Ovary (tissue), 3 donors: ENCODE results near the gene EDIL3.

ENCODE experiments used
- EP300 ChIP-seq: sonication (generic); formaldehyde crosslinking; IDR thresholded peaks from one replicate; pipeline ENCODE4 v1.6.1; 2017; ENCODE audit warnings: antibody characterized with exemption
- POLR2A ChIP-seq: fragments of 450-650 bp; IDR thresholded peaks from one replicate; pipeline ENCODE4 v1.6.1; 2017; ENCODE audit warnings: antibody characterized with exemption, mild to moderate bottlenecking, moderate library complexity
- TF ChIP-seq, protein P1 (sequence below), 3 donors: fragments of 450-650 bp in 2 of 3; fragments of 200-600 bp in 1 of 3; IDR thresholded peaks; one replicate each; pipeline versions ENCODE4 v1.5.1 to v1.8.0; 2016 to 2022; ENCODE audit warnings: antibody characterized with exemption in 3 of 3, mild to moderate bottlenecking in 1 of 3
- donor health status: DM: no; HTN: no; CAD: no.

- TF ChIP-seq, protein P1, sequence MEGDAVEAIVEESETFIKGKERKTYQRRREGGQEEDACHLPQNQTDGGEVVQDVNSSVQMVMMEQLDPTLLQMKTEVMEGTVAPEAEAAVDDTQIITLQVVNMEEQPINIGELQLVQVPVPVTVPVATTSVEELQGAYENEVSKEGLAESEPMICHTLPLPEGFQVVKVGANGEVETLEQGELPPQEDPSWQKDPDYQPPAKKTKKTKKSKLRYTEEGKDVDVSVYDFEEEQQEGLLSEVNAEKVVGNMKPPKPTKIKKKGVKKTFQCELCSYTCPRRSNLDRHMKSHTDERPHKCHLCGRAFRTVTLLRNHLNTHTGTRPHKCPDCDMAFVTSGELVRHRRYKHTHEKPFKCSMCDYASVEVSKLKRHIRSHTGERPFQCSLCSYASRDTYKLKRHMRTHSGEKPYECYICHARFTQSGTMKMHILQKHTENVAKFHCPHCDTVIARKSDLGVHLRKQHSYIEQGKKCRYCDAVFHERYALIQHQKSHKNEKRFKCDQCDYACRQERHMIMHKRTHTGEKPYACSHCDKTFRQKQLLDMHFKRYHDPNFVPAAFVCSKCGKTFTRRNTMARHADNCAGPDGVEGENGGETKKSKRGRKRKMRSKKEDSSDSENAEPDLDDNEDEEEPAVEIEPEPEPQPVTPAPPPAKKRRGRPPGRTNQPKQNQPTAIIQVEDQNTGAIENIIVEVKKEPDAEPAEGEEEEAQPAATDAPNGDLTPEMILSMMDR (IDR thresholded peaks at IDR 0.05), result no peak
- TF ChIP-seq POLR2A, result no peak
- no peak for TF ChIP-seq EP300
Observed at GRCh38 chr5:84385705-84386104, 1.0 kb upstream of the EDIL3 start.
